ENCODE data around the gene ACO2.

DNA sequence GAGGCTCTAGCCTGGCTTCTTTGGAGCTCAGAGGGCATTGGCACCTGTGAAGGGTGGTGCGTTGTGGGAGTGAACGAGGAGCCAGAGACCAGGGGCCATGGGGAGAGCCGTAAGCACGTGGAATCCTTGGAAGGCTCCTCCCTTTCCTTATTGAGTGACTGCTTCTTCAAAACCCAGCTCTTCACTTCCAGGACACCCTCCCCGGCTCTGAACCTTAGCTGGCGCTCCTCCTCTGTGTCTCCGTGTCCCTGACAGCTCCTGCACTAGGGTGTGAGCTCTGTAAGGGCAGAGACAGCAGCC is 49.1 kb downstream of the ACO2 start:
- TF ChIP-seq, protein P1, sequence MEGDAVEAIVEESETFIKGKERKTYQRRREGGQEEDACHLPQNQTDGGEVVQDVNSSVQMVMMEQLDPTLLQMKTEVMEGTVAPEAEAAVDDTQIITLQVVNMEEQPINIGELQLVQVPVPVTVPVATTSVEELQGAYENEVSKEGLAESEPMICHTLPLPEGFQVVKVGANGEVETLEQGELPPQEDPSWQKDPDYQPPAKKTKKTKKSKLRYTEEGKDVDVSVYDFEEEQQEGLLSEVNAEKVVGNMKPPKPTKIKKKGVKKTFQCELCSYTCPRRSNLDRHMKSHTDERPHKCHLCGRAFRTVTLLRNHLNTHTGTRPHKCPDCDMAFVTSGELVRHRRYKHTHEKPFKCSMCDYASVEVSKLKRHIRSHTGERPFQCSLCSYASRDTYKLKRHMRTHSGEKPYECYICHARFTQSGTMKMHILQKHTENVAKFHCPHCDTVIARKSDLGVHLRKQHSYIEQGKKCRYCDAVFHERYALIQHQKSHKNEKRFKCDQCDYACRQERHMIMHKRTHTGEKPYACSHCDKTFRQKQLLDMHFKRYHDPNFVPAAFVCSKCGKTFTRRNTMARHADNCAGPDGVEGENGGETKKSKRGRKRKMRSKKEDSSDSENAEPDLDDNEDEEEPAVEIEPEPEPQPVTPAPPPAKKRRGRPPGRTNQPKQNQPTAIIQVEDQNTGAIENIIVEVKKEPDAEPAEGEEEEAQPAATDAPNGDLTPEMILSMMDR (conservative IDR thresholded peaks at IDR 0.05; ENCODE audit: low read length), result peak; percentile 47; the same call in 1 of the 2 replicates
- no peak for TF ChIP-seq EZH2phosphoT487 (IDR thresholded peaks at IDR 0.05; ENCODE audit: borderline replicate concordance, low read depth, low read length)

All from OCI-LY7 (cell line).